Prostate gland (tissue), 2 donors: ENCODE measurements around the gene C11orf58.

ENCODE experiments used
- POLR2A ChIP-seq: fragments of 450-650 bp; IDR thresholded peaks from one replicate; pipeline ENCODE4 v1.6.1; 2016; ENCODE audit warnings: antibody characterized with exemption, mild to moderate bottlenecking
- TF ChIP-seq, protein P1 (sequence below), 4 experiments: fragments of 200-600 bp in 2 of 4; fragments of 450-650 bp in 2 of 4; sonication (generic) in 2 of 4; IDR thresholded peaks; 1 replicate in 3 of 4; 2 replicates in 1 of 4; pipeline ENCODE4 v1.5.1; 2016 to 2019; ENCODE audit warnings: antibody characterized with exemption in 4 of 4, mild to moderate bottlenecking in 2 of 4, moderate library complexity in 2 of 4

DNA sequence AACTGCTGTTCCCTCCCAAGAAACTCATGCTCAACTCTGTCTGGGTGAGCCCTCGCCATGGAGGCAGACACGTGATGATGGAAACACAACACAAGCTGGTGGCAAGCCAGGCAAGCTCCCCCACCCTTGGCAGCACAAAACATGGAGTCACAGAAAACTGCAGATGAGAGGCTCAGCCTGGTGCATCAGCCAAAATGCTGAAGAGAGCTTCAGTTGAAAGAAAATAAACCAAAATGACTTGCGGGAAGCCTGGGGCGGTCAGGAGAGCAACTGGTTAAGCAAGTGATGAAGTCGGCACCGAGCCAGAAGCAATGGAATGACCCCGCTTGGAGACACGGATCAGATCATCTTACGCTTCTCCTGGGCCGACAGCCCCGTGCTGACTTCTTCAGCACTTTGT, 68.3 kb downstream of the C11orf58 start:
- TF ChIP-seq, protein P1, sequence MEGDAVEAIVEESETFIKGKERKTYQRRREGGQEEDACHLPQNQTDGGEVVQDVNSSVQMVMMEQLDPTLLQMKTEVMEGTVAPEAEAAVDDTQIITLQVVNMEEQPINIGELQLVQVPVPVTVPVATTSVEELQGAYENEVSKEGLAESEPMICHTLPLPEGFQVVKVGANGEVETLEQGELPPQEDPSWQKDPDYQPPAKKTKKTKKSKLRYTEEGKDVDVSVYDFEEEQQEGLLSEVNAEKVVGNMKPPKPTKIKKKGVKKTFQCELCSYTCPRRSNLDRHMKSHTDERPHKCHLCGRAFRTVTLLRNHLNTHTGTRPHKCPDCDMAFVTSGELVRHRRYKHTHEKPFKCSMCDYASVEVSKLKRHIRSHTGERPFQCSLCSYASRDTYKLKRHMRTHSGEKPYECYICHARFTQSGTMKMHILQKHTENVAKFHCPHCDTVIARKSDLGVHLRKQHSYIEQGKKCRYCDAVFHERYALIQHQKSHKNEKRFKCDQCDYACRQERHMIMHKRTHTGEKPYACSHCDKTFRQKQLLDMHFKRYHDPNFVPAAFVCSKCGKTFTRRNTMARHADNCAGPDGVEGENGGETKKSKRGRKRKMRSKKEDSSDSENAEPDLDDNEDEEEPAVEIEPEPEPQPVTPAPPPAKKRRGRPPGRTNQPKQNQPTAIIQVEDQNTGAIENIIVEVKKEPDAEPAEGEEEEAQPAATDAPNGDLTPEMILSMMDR (IDR thresholded peaks at IDR 0.05), result no peak
- TF ChIP-seq POLR2A, result no peak
